Stimulated activated CD8-positive, alpha-beta memory T cell treated with anti-CD3 and anti-CD28 coated beads, Interleukin-15, amount 100 ng/mL, for 1 hour (primary cell): ENCODE data around the gene KRTAP1-4.
"Not testable (repeated sequence)": the region's sequence is repeated elsewhere in the genome, so short reads cannot be mapped to it uniquely, and the experiment has no call there.

Experiments used
- DNase-seq: peaks from one replicate; pipeline ENCODE4 v3.0.0-alpha.2; 2020; ENCODE audit warnings: low read depth

KRTAP1-4 gene

GRCh38 chr17:41046735-41047465, 16.9 kb upstream of the KRTAP1-4 start, which contains the start of gene KRTAP2-1:
Gene KRTAP2-1, minus strand, starts transcription at chr17:41047316. Its CDS starts 49 bp downstream, at chr17:41047267.
- not testable (repeated sequence) for DNase-seq

- DNase-seq, result no peak
Observed at GRCh38 chr17:41042953-41043352, 13.0 kb upstream of the KRTAP1-4 start.

- not testable (repeated sequence) for DNase-seq
Observed at GRCh38 chr17:41040783-41041571, 11.0 kb upstream of the KRTAP1-4 start, which contains the start of gene KRTAP1-1. Gene KRTAP1-1, minus strand, starts transcription at chr17:41041450. Its CDS starts 53 bp downstream, at chr17:41041397.

- no peak for DNase-seq
Observed at GRCh38 chr17:41037853-41038350, 7.9 kb upstream of the KRTAP1-4 start.

GRCh38 chr17:41034346-41034935, 4.4 kb upstream of the KRTAP1-4 start, which contains the start of gene KRTAP1-3:
Gene KRTAP1-3, minus strand, starts transcription at chr17:41034874. Its CDS starts 53 bp downstream, at chr17:41034821.
- DNase-seq, result not testable (repeated sequence)

GRCh38 chr17:41026715-41027471, 3.1 kb downstream of the KRTAP1-4 start, which contains the start of gene KRTAP1-5:
Gene KRTAP1-5, minus strand, starts transcription at chr17:41027208. Its CDS starts 53 bp downstream, at chr17:41027155.
- no peak for DNase-seq

- DNase-seq, result no peak
Observed at GRCh38 chr17:41024697-41025096, 5.3 kb downstream of the KRTAP1-4 start.

- DNase-seq, result no peak
Observed at GRCh38 chr17:41020336-41020735, 9.7 kb downstream of the KRTAP1-4 start.

- no peak for DNase-seq
Observed at GRCh38 chr17:41019415-41019814, 10.6 kb downstream of the KRTAP1-4 start.

GRCh38 chr17:41018541-41018940, 11.5 kb downstream of the KRTAP1-4 start:
- no peak for DNase-seq

- no peak for DNase-seq
Observed at GRCh38 chr17:41016578-41017215, 13.3 kb downstream of the KRTAP1-4 start.

- no peak for DNase-seq
Observed at GRCh38 chr17:41015454-41015853, 14.5 kb downstream of the KRTAP1-4 start.

GRCh38 chr17:41013606-41014005, 16.4 kb downstream of the KRTAP1-4 start:
- no peak for DNase-seq

- DNase-seq, result no peak
Observed at GRCh38 chr17:41013181-41013580, 16.8 kb downstream of the KRTAP1-4 start.

GRCh38 chr17:41012326-41013120, 17.5 kb downstream of the KRTAP1-4 start:
- no peak for DNase-seq

GRCh38 chr17:41010441-41010840, 19.6 kb downstream of the KRTAP1-4 start:
- DNase-seq, result no peak

- DNase-seq, result no peak
Observed at GRCh38 chr17:41009936-41010335, 20.1 kb downstream of the KRTAP1-4 start.

GRCh38 chr17:41009301-41009760, 20.7 kb downstream of the KRTAP1-4 start:
- DNase-seq, result no peak

- no peak for DNase-seq
Observed at GRCh38 chr17:41008811-41009210, 21.2 kb downstream of the KRTAP1-4 start, which contains the start of gene KRTAP3-1. Gene KRTAP3-1, minus strand, starts transcription at chr17:41009128. Its CDS starts 54 bp downstream, at chr17:41009074.

- DNase-seq, result no peak
Observed at GRCh38 chr17:41004397-41004796, 25.6 kb downstream of the KRTAP1-4 start.
